Measurements from ENCODE around the gene FOXL2NB.

The FOXL2NB gene

DNA sequence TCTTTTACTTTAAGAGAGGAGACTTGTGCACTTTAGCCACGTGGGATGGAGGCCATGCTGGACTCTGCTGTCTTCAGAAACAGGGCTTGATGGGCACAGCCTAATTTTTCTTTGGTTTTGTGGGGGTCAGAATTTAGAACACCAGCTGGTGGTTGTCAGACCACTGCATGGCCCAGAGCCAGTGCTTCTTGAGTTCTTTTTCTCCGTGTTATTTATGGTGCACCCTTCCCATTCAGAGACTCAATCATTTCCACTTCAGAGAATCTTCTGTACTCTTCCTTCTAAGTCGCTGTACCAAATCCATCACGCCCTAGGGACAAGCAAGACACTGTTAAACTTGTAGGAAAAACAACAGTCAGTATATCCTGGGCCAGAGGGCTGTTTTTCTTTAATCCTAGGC is 38.9 kb downstream of the FOXL2NB start:
- TF ChIP-seq ZFX (IDR thresholded peaks at IDR 0.05) (no peak), CTCF (conservative IDR thresholded peaks at IDR 0.05) (no peak)
- no peak overlapping the region for H3K27ac ChIP-seq

- no peak overlapping the region for H3K27ac ChIP-seq
- no peak for TF ChIP-seq CTCF (conservative IDR thresholded peaks at IDR 0.05)
- no peak for TF ChIP-seq ZFX (IDR thresholded peaks at IDR 0.05)
Measured at GRCh38 chr3:138987181-138987580, 40.2 kb downstream of the FOXL2NB start.

- TF ChIP-seq CTCF (conservative IDR thresholded peaks at IDR 0.05), result no peak
- no peak for TF ChIP-seq ZFX (IDR thresholded peaks at IDR 0.05)
Measured at GRCh38 chr3:138995706-138996105, 48.7 kb downstream of the FOXL2NB start.

More at GRCh38 chr3:138995706-138996105, 48.7 kb downstream of the FOXL2NB start:
- no peak overlapping the region for H3K27ac ChIP-seq

Data from C4-2B (cell line).